Gastroesophageal sphincter (tissue), 4 donors: ENCODE measurements around the gene DIP2C. TPM values are rescaled to one million over a fixed set of nuclear protein-coding genes. Genes with fewer than 3 reads are reported as not detected.

Experiments
- ATAC-seq: fragments of 150-250 bp; one replicate; pipeline ENCODE4 v1.9.1; 2016; ENCODE audit warnings: mild to moderate bottlenecking, moderate library complexity
- H3K27ac ChIP-seq, 4 donors: fragments of 200-600 bp; sonication (generic) in 3 of 4; 1 replicate in 3 of 4; 2 replicates in 1 of 4; pipeline ENCODE4 v1.5.1; 2016 to 2019
- H3K27me3 ChIP-seq: fragments of 200-600 bp; sonication (generic); one replicate; pipeline ENCODE4 v1.5.1; 2019
- H3K36me3 ChIP-seq, 2 donors: fragments of 200-600 bp; sonication (generic); one replicate each; pipeline ENCODE4 v1.5.1; 2019; ENCODE audit warnings: control low read depth in 1 of 2
- H3K4me1 ChIP-seq, 3 donors: fragments of 200-600 bp; sonication (generic); 1 replicate in 2 of 3; 2 replicates in 1 of 3; pipeline ENCODE4 v1.5.1; 2016 to 2019; ENCODE audit warnings: control low read depth in 2 of 3
- H3K4me3 ChIP-seq, 2 donors: fragments of 200-600 bp; sonication (generic); one replicate each; pipeline ENCODE4 v1.5.1; 2019; ENCODE audit warnings: mild to moderate bottlenecking in 1 of 2, moderate library complexity in 1 of 2
- H3K9me3 ChIP-seq, 3 donors: fragments of 200-600 bp; sonication (generic); one replicate each; pipeline ENCODE4 v1.5.1; 2017 to 2019; ENCODE audit warnings: control low read depth in 2 of 3
- CTCF ChIP-seq, 4 experiments: fragments of 200-600 bp in 2 of 4; fragments of 450-650 bp in 2 of 4; sonication (generic) in 1 of 4; IDR thresholded peaks; one replicate each; pipeline ENCODE4 v1.5.1; 2017 to 2019; ENCODE audit warnings: antibody characterized with exemption in 4 of 4, mild to moderate bottlenecking in 2 of 4, moderate library complexity in 2 of 4
- EP300 ChIP-seq: sonication (generic); formaldehyde crosslinking; IDR thresholded peaks from one replicate; pipeline ENCODE4 v1.6.1; 2017; ENCODE audit warnings: antibody characterized with exemption, mild to moderate bottlenecking
- POLR2A ChIP-seq, 2 donors: fragments of 450-650 bp; IDR thresholded peaks; one replicate each; pipeline ENCODE4 v1.6.1; 2017; ENCODE audit warnings: antibody characterized with exemption in 2 of 2, mild to moderate bottlenecking in 2 of 2, moderate library complexity in 1 of 2
- POLR2AphosphoS5 ChIP-seq: sonication (generic); formaldehyde crosslinking; IDR thresholded peaks from one replicate; pipeline ENCODE4 v1.6.1; 2017; ENCODE audit warnings: antibody characterized with exemption
- WGBS, 2 donors: methylation state at CpG; one replicate each; pipeline ENCODE4 v1.1.5; 2018; ENCODE audit warnings: low coverage in 1 of 2; 5-methylcytosine and 5-hydroxymethylcytosine counted together
- total RNA-seq, 4 donors: library from RNA; depleted of rRNA; stranded (reverse); fragments of >200 nt; gene quantifications; one replicate each; pipeline ENCODE4 v1.1.0, GENCODE V29; 2016

The DIP2C gene
- total RNA-seq, 4 donors from 2014 or later: 40.8 to 73.8 (median 47.7) TPM

- H3K27ac ChIP-seq: no peak overlapping the region
- H3K4me3 ChIP-seq: no peak overlapping the region
- H3K27me3 ChIP-seq: no peaks in the 10 kb centered on the region
- 59 to 64% methylated on average over 8 of the region's 8 CpGs for WGBS, 2 donors
- no peaks in the 10 kb centered on the region for H3K9me3 ChIP-seq
- TF ChIP-seq POLR2AphosphoS5 (no peak), EP300 (no peak), POLR2A (IDR thresholded peaks at IDR 0.05) (no peak), CTCF (IDR thresholded peaks at IDR 0.05) (no peak)
- no peak for ATAC-seq
- H3K4me1 ChIP-seq: no peaks in the 10 kb centered on the region
- peaks cover 0 to 51% of the 10 kb centered on the region in 2 donors for H3K36me3 ChIP-seq
Measured at GRCh38 chr10:421170-421569, 268.3 kb downstream of the DIP2C start.

GRCh38 chr10:420154-421121 lies 269.0 kb downstream of the DIP2C start:
- WGBS, 2 donors: 80 to 91% methylated on average over 1 to 24 of the region's 46 CpGs
- ATAC-seq: no peak
- Histone ChIP-seq H3K36me3 (peaks cover 0 to 58% of the 10 kb centered on the region in 2 donors), H3K9me3 (no peaks in the 10 kb centered on the region), H3K27ac (no peak overlapping the region), H3K4me3 (no peak overlapping the region), H3K27me3 (no peaks in the 10 kb centered on the region), H3K4me1 (no peaks in the 10 kb centered on the region)
- TF ChIP-seq EP300: no peak
- no peak for TF ChIP-seq POLR2A (IDR thresholded peaks at IDR 0.05)
- TF ChIP-seq CTCF (IDR thresholded peaks at IDR 0.05): no peak
- no peak for TF ChIP-seq POLR2AphosphoS5

GRCh38 chr10:418894-419293 lies 270.6 kb downstream of the DIP2C start:
- no peaks in the 10 kb centered on the region for H3K9me3 ChIP-seq
- H3K36me3 ChIP-seq: peaks cover 0 to 72% of the 10 kb centered on the region in 2 donors
- 89 to 100% methylated on average over 1 to 12 of the region's 19 CpGs for WGBS, 2 donors

GRCh38 chr10:418226-418625 lies 271.2 kb downstream of the DIP2C start:
- ATAC-seq: no peak
- H3K4me3 ChIP-seq: no peak overlapping the region
- TF ChIP-seq POLR2AphosphoS5: no peak
- TF ChIP-seq POLR2A (IDR thresholded peaks at IDR 0.05): no peak
- no peak for TF ChIP-seq EP300
- no peak for TF ChIP-seq CTCF (IDR thresholded peaks at IDR 0.05)
- no peaks in the 10 kb centered on the region for H3K9me3 ChIP-seq
- H3K36me3 ChIP-seq: peaks cover 0 to 74% of the 10 kb centered on the region in 2 donors
- H3K4me1 ChIP-seq: no peaks in the 10 kb centered on the region
- H3K27ac ChIP-seq: no peak overlapping the region
- no peaks in the 10 kb centered on the region for H3K27me3 ChIP-seq
- WGBS, 2 donors: 77 to 92% methylated on average over 3 to 5 of the region's 15 CpGs

More at GRCh38 chr10:418894-419293, 270.6 kb downstream of the DIP2C start:
- H3K27me3 ChIP-seq: no peaks in the 10 kb centered on the region
- no peak overlapping the region for H3K4me3 ChIP-seq
- no peak for TF ChIP-seq POLR2AphosphoS5
- no peaks in the 10 kb centered on the region for H3K4me1 ChIP-seq
- H3K27ac ChIP-seq: no peak overlapping the region
- no peak for ATAC-seq

- TF ChIP-seq EP300 (no peak), POLR2AphosphoS5 (no peak), CTCF (IDR thresholded peaks at IDR 0.05) (no peak), POLR2A (IDR thresholded peaks at IDR 0.05) (no peak)
- WGBS, 2 donors: 69 to 78% methylated on average over 7 to 8 of the region's 13 CpGs
Measured at GRCh38 chr10:416091-416515, 273.4 kb downstream of the DIP2C start.

More at GRCh38 chr10:416091-416515, 273.4 kb downstream of the DIP2C start:
- ATAC-seq: no peak
- no peak overlapping the region for H3K4me3 ChIP-seq
- peaks cover 0 to 81% of the 10 kb centered on the region in 2 donors for H3K36me3 ChIP-seq
- H3K27me3 ChIP-seq: no peaks in the 10 kb centered on the region
- no peaks in the 10 kb centered on the region for H3K4me1 ChIP-seq
- no peak overlapping the region for H3K27ac ChIP-seq
- no peaks in the 10 kb centered on the region for H3K9me3 ChIP-seq
